Stimulated activated CD8-positive, alpha-beta memory T cell treated with anti-CD3 and anti-CD28 coated beads, Interleukin-12 subunit alpha, Interleukin-12 subunit beta, amount 100 ng/mL, for 24 hours (primary cell): Measurements from ENCODE around the gene AP4S1.

Experiments
- DNase-seq: peaks from one replicate; pipeline ENCODE4 v3.0.0-alpha.2; 2020; ENCODE audit errors: extremely low read depth

The AP4S1 gene

GRCh38 chr14:31006703-31007102, 18.7 kb upstream of the AP4S1 start:
- no peak for DNase-seq

- DNase-seq: no peak
Observed at GRCh38 chr14:31009836-31010574, 15.4 kb upstream of the AP4S1 start.

DNA sequence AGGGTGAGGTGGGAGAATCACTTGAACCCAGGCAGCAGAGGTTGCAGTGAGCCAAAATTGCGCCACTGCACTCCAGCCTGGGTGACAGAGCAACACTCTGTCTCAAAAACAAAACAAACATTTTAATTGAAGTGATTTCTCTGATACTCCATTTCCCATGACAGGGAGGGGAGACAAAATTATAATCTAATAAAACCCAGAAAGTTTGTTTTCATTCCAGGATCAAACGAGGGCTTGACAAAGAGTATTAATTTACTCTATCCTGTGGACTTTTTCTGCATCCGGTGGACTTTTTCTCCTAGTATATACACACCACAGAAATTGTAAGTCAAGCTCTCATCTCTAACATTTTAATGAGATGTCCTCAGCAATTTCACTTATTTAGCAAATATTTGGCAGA, 14.5 kb upstream of the AP4S1 start:
- DNase-seq: no peak

DNA sequence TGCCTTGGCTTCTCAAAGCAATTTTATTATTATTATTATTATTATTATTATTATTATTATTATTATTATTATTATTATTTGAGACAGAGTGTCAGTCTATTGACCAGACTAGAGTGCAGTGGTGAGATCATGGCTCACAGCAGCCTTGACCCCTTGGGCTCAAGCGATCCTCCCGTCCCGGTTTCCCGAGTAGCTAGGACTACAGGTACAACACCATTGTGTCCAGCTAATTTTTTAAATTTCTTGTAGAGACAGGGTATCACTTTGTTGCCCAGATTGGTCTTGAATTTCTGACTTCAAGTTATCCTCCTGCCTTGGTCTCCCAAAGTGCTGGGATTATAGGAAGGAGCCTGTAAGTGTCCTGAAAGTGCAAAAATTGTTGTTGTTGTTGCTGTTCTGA, 11.6 kb upstream of the AP4S1 start:
- no peak for DNase-seq

DNA sequence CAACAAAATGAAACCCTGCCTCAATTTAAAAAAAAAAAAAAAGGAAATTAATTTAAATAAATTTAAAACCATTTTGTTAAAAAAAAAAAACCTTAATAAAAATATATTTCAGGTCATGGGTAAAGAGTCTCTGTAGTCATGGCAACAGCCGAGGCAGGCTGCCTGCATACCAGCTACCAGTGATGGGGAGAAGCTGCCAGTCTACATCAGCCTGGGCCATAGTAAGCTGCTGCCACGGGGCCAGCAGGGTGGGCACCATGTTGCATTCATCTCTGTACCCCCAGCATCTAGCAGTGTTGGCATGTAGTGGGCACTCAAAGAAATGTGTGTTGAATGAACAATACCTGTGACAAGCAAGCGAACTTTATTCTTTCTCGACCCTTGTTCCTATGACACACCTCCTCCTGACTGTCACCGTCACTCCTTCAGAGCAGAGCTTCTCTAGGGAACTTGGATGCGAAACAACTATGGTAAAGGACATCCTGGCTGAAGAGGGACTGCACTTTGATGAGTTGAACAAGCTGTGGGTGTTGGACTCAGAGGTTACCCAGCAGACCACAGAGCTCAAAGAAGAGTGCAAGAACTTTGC, 7.3 kb upstream of the AP4S1 start:
- no peak for DNase-seq

DNA sequence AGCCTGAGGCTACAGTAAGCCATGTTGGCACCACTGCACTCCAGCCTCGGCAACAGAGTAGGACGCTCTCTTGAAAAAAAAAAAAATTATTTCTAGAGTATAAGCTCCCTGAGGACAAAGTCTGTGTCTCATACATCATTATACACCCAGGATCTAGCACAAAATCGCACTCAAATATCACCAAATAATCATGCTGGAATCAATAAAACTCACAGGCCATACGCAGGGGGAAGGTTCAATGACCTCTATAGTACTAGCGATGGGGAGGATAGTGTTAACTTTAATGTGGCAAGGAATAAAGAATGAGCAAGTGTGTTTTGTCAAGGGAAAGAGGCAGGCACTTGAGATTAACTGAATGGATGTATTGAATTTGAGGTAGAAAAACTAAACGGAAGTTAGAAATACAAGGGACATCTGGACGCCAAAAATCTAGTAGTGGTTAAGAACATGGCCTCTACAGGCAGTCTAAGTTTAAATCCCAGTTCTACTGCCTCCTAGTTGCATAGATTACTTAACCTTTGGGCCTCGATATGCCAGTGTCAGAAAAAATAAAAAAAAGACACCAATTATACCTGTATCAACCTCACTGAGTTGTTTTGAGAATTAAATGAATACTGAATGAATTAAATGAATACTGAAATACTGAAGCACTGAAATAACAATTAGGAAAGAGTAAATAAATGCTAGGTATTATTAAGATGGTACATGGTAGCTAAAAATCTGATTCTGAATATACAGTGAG, 4.4 kb upstream of the AP4S1 start:
- no peak for DNase-seq

DNA sequence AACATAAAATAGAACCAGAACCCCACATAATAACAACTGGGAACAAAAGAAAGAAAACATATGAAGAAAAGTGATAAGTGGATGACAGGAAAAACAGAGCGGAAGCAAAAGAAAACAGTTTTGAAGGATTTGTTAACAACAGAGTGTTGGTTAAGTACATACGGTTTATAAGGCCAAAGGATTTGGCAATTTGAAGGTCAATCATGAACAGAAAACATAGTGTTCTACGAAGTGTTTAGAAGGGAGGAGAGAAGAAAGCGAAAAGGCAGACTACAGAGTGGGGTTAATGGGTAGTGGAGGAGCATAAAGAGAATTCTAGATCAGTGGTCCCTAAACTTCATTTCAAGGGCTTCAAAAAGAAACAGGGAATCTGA, 3.9 kb upstream of the AP4S1 start:
- no peak for DNase-seq

- DNase-seq: no peak
Observed at GRCh38 chr14:31022386-31022785, 3.1 kb upstream of the AP4S1 start.

- DNase-seq: no peak
Observed at GRCh38 chr14:31024010-31024480, 1.4 kb upstream of the AP4S1 start.

- DNase-seq: no peak
Observed at GRCh38 chr14:31024577-31025366, 677 bp upstream of the AP4S1 start.

- DNase-seq: no peak
Observed at GRCh38 chr14:31026077-31026449, 614 bp downstream of the AP4S1 start, which contains the start of gene STRN3. TSS of gene STRN3 (minus strand) at chr14:31026379. CDS start at chr14:31026185, 194 bp downstream.

DNA sequence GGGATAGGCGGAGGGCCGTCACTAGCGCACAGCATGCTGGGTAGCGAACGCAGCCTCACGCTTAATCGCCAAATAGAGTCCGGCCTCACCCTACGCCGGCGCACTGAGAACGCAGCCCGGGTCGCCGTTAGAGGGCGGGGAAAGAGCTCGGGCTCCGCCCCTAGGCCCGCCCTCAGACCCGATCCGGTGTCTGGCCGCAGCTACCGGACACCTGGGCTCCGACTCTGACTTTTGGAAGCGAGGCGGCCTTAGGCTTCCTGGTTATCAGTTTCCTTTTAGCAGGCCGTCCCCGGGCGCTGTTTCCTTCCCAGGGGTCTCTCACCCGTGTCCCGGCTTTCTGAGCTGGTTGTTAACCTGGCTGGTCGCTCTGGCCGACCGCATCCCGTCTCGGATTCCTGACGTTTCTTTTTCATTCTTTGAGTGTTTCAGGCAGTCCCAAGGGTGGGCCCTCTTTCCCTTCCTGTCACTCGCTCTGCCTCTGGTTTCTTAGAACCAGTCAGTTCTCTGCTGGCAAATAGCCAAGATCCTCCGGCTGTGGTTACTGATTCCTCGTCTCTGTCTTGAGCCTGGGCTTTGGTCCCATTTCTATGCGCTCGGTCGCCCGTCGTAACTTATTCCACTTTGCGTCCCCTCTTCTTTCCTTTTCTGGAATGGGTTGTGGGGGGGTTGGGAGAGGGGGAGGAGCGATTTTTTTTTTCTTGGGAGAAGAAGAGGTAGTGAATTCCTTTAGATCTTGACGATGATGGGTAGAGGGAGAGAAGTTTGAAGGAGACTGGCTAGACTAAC, 1.2 kb downstream of the AP4S1 start:
- peak; percentile 78 for DNase-seq

DNA sequence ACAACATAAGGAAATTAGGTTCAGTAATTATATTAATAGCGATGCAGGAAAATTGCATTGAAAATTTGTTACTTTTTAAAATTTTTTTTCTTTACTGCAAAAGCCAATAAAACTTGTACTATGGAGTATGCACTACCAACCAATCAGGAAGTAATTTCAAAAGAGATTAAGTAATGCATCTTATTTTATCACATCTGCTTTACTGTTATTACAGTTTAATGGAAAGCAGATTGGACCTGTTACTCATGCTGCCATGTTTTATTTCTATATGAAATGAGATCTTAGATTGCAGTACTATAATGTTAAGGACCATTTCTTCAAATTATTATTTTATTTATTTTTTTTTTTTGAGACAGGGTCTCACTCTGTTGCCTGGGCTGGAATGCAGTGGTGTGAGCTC, 2.4 kb downstream of the AP4S1 start:
- DNase-seq: no peak

GRCh38 chr14:31029016-31029970, 3.8 kb downstream of the AP4S1 start:
- no peak for DNase-seq

DNA sequence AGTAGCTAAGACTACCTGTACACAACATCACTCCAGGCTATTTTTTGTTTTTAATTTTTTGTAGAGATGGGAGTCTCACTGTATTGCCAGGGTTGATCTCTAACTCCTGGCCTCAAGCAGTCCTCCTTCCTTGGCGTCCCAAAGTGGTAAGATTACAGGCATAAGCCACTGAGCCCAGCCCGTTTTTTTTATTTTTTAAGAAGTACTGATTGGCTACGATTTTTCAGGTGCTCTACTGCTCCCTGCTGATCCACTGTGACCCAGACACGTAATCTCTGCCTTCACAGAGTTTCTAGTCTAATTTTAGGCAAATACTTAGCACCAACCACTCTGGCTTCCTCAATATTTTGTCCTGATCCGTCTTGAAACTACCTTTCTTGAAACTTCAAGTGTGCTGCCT, 5.0 kb downstream of the AP4S1 start:
- no peak for DNase-seq

- DNase-seq: no peak
Observed at GRCh38 chr14:31036552-31036951, 11.1 kb downstream of the AP4S1 start.

GRCh38 chr14:31037709-31038221, 12.3 kb downstream of the AP4S1 start:
- no peak for DNase-seq

DNA sequence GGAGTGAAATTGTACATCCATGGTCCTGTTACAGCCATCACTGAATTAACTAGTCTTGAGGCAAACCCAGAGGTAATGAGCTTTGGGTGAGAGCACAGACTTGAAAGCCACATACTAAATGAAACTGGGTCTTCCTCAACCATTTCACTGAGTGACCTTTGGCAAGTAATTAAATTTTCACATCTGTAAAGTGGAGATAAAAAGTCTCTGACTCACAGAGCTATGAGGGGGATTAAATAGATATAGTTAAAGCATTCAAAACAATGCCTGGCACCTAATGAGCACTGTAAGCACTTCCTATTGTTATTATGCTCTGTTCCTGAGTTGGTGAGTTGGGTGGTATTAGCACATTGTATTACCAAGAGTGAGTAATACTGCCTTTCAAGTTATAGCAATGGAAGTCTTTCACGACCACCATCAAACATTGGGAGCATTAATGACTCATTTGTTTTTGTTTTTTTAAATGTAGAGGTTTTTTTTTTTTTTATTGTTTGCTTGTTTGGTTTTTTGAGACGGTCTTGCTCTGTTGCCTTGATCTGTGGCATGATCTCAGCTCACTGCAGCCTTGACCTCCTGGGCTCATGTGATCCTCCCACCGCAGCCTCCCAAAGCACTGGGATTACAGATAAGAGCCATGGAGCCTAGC, 13.2 kb downstream of the AP4S1 start:
- no peak for DNase-seq

GRCh38 chr14:31042300-31042699, 16.9 kb downstream of the AP4S1 start:
- DNase-seq: no peak
